ENCODE data around the gene PGRMC2.

Gene PGRMC2

DNA sequence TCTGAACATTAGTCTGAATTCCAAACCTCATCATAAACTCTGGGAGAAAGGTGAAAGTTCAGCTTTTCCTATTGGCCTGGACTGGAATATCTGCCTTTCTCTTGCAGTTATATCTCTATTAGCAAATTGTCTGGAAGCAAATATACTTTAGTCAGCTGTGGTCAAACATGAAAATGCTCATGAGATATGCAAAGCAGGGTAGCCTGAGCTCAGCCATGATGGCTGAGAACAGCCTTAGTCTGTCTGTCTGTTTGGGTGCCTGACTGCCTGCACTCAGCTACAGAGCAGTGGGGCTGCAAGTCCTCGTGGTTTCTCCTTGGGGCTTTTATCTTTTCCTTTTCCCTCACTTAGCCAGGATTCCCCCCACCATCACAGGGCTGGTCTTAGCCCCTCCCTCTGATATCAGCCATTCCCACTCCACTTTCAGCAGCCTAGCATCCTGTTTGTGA is 19.5 kb upstream of the PGRMC2 start:
- Histone ChIP-seq H3K56ac (ENCODE audit: low read length) (no peak overlapping the region), H2AK5ac (ENCODE audit: low read length) (no peak overlapping the region), H3K23ac (ENCODE audit: low read length) (no peak overlapping the region), H3K9ac (ENCODE audit: low read length) (no peak overlapping the region), H3K4me3 (ENCODE audit: low read length) (no peak overlapping the region), H3K27me3 (ENCODE audit: insufficient read depth, low read length, poor library complexity) (no peaks in the 10 kb centered on the region), H3K18ac (ENCODE audit: low read length) (peak overlapping the region; percentile 1), H2BK15ac (replicated peaks; ENCODE audit: low read depth) (no peak overlapping the region), H3K4me1 (ENCODE audit: control insufficient read depth, low read depth, low read length) (peaks cover 3% of the 10 kb centered on the region), H3K79me2 (ENCODE audit: control insufficient read depth, insufficient read depth, low read length) (no peaks in the 10 kb centered on the region), H3K79me1 (ENCODE audit: low read length) (no peaks in the 10 kb centered on the region), H2BK5ac (ENCODE audit: low read length) (no peak overlapping the region), H4K5ac (ENCODE audit: low read length) (no peak overlapping the region), H4K8ac (ENCODE audit: low read depth, low read length) (no peak overlapping the region), H3K36me3 (ENCODE audit: control insufficient read depth, insufficient read depth, low read length) (no peaks in the 10 kb centered on the region), H2BK120ac (ENCODE audit: low read depth, low read length) (no peak overlapping the region), H3K27ac (ENCODE audit: low read depth, low read length) (no peak overlapping the region), H3K4ac (ENCODE audit: low read depth, low read length) (no peak overlapping the region), H3K4me2 (ENCODE audit: low read length) (no peak overlapping the region)
- no CpG with 5 or more reads among the region's 1 CpG for WGBS (ENCODE audit: extremely low coverage, insufficient coverage, low lambda C conversion rate)
- DNase-seq = peak; percentile 40

DNA sequence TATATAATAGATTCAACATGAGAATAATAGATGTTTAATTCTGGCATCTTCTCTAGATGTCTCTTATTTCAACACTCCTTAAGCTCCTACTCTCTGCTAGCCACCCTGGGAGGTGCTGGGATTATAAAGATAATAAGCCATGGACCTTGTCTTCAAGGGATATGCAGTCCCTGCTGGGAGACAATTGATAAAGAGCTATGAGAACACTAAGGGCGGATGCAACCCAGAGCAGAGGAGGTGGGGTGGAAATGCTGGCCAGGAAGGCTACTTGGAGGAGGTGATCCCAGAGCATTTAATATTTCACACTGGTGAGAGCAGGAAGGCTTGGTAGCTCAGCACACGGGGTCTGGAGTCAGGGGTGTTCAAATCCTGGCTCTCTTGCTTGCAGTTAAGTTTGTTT is 18.3 kb upstream of the PGRMC2 start:
- H3K4ac ChIP-seq (ENCODE audit: low read depth, low read length) = no peak overlapping the region
- peaks cover 3% of the 10 kb centered on the region for H3K4me1 ChIP-seq (ENCODE audit: control insufficient read depth, low read depth, low read length)
- no peak overlapping the region for H3K4me3 ChIP-seq (ENCODE audit: low read length)
- H3K18ac ChIP-seq (ENCODE audit: low read length) = no peak overlapping the region
- no peaks in the 10 kb centered on the region for H3K79me2 ChIP-seq (ENCODE audit: control insufficient read depth, insufficient read depth, low read length)
- no peaks in the 10 kb centered on the region for H3K27me3 ChIP-seq (ENCODE audit: insufficient read depth, low read length, poor library complexity)
- no peak overlapping the region for H3K56ac ChIP-seq (ENCODE audit: low read length)
- no peak overlapping the region for H4K8ac ChIP-seq (ENCODE audit: low read depth, low read length)
- H2BK15ac ChIP-seq (replicated peaks; ENCODE audit: low read depth) = no peak overlapping the region
- H3K4me2 ChIP-seq (ENCODE audit: low read length) = no peak overlapping the region
- H3K27ac ChIP-seq (ENCODE audit: low read depth, low read length) = no peak overlapping the region
- WGBS (ENCODE audit: extremely low coverage, insufficient coverage, low lambda C conversion rate) = no CpG with 5 or more reads among the region's 2 CpGs
- H3K79me1 ChIP-seq (ENCODE audit: low read length) = no peaks in the 10 kb centered on the region
- H2BK5ac ChIP-seq (ENCODE audit: low read length) = no peak overlapping the region
- H3K9ac ChIP-seq (ENCODE audit: low read length) = no peak overlapping the region
- no peak overlapping the region for H3K23ac ChIP-seq (ENCODE audit: low read length)
- no peak overlapping the region for H2BK120ac ChIP-seq (ENCODE audit: low read depth, low read length)
- no peak overlapping the region for H2AK5ac ChIP-seq (ENCODE audit: low read length)
- H4K5ac ChIP-seq (ENCODE audit: low read length) = no peak overlapping the region
- DNase-seq = peak; percentile 68
- no peaks in the 10 kb centered on the region for H3K36me3 ChIP-seq (ENCODE audit: control insufficient read depth, insufficient read depth, low read length)

DNA sequence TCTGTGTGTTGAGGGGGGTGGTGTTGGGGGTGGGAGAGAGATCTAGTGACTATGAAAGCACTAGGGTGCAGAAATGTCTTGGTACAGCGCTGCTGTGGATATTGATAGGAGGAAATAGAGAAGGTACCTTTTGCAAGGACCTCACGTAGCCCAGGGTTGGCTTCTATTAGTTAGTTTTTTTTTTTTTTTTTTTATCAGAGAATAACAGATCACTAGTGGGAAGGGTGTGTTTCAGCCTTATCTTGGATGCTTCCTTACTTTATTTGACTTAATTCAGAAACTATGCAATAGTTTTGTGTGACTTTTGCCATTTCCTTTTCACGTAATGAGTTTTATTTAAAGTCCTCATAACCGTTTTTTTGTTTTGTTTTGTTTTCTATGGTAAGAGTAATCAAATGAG is 16.4 kb upstream of the PGRMC2 start:
- Histone ChIP-seq H4K8ac (ENCODE audit: low read depth, low read length) (no peak overlapping the region), H4K5ac (ENCODE audit: low read length) (no peak overlapping the region)

DNA sequence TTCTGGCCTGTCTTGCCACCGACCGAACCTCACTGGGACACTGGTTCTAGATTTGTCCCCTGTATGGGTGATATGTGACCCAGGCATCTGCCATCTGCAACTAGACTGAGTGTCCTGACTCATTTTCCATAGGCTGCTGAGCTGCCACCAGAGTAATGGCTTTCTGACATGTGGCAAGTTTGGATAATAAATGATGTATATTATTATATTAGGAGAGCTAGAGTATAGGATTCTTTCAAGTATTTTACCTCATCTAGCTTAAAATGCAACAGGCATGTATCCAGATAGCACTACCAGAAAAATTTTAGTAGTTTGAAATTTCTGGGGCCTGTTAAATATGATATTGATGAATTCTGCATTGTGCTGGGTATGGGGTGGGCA is 15.8 kb upstream of the PGRMC2 start:
- no peak for DNase-seq
- Histone ChIP-seq H3K18ac (ENCODE audit: low read length) (no peak overlapping the region), H4K5ac (ENCODE audit: low read length) (no peak overlapping the region), H3K27me3 (ENCODE audit: insufficient read depth, low read length, poor library complexity) (no peaks in the 10 kb centered on the region), H3K79me2 (ENCODE audit: control insufficient read depth, insufficient read depth, low read length) (no peaks in the 10 kb centered on the region), H3K4me1 (ENCODE audit: control insufficient read depth, low read depth, low read length) (peaks cover 3% of the 10 kb centered on the region), H3K23ac (ENCODE audit: low read length) (no peak overlapping the region), H3K4ac (ENCODE audit: low read depth, low read length) (no peak overlapping the region), H2BK120ac (ENCODE audit: low read depth, low read length) (no peak overlapping the region), H4K8ac (ENCODE audit: low read depth, low read length) (no peak overlapping the region), H3K4me2 (ENCODE audit: low read length) (no peak overlapping the region), H2BK5ac (ENCODE audit: low read length) (no peak overlapping the region), H3K9ac (ENCODE audit: low read length) (no peak overlapping the region), H3K27ac (ENCODE audit: low read depth, low read length) (no peak overlapping the region), H3K56ac (ENCODE audit: low read length) (no peak overlapping the region), H3K79me1 (ENCODE audit: low read length) (no peaks in the 10 kb centered on the region), H2BK15ac (replicated peaks; ENCODE audit: low read depth) (no peak overlapping the region), H3K36me3 (ENCODE audit: control insufficient read depth, insufficient read depth, low read length) (no peaks in the 10 kb centered on the region), H3K4me3 (ENCODE audit: low read length) (no peak overlapping the region), H2AK5ac (ENCODE audit: low read length) (no peak overlapping the region)
- WGBS (ENCODE audit: extremely low coverage, insufficient coverage, low lambda C conversion rate) = no CpG with 5 or more reads among the region's 2 CpGs

More for the DNA sequence above, 16.4 kb upstream of the PGRMC2 start:
- Histone ChIP-seq H3K4ac (ENCODE audit: low read depth, low read length) (no peak overlapping the region), H2BK15ac (replicated peaks; ENCODE audit: low read depth) (no peak overlapping the region), H3K27ac (ENCODE audit: low read depth, low read length) (no peak overlapping the region), H3K23ac (ENCODE audit: low read length) (no peak overlapping the region), H2BK120ac (ENCODE audit: low read depth, low read length) (no peak overlapping the region), H3K27me3 (ENCODE audit: insufficient read depth, low read length, poor library complexity) (no peaks in the 10 kb centered on the region), H3K79me2 (ENCODE audit: control insufficient read depth, insufficient read depth, low read length) (no peaks in the 10 kb centered on the region), H3K79me1 (ENCODE audit: low read length) (no peaks in the 10 kb centered on the region), H3K4me1 (ENCODE audit: control insufficient read depth, low read depth, low read length) (peaks cover 3% of the 10 kb centered on the region), H3K18ac (ENCODE audit: low read length) (no peak overlapping the region), H2AK5ac (ENCODE audit: low read length) (no peak overlapping the region), H3K4me2 (ENCODE audit: low read length) (no peak overlapping the region), H3K4me3 (ENCODE audit: low read length) (no peak overlapping the region), H3K36me3 (ENCODE audit: control insufficient read depth, insufficient read depth, low read length) (no peaks in the 10 kb centered on the region), H3K9ac (ENCODE audit: low read length) (no peak overlapping the region), H3K56ac (ENCODE audit: low read length) (no peak overlapping the region), H2BK5ac (ENCODE audit: low read length) (no peak overlapping the region)
- WGBS (ENCODE audit: extremely low coverage, insufficient coverage, low lambda C conversion rate) = no CpG with 5 or more reads among the region's 4 CpGs
- no peak for DNase-seq

DNA sequence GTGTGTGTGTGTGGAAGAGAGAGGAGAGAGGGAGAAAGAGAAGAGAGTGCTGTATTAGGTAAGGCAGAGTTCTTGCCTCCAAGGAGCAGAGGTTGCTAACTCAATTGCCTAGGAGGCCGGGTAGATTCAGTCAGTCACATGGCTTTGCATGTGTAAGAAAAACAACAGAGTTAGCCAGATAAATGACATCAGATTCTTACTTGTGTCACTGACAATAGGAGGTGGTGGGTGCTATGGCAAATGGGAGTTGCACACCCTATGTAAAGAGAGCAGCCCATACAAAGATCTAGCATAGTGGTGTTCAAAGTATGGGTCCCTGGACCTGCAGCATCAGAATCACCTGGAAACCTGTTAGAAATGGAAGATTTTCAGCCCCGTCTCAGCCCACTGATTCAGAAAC is 14.4 kb upstream of the PGRMC2 start:
- Histone ChIP-seq H3K9ac (ENCODE audit: low read length) (no peak overlapping the region), H3K4ac (ENCODE audit: low read depth, low read length) (no peak overlapping the region), H2BK5ac (ENCODE audit: low read length) (no peak overlapping the region), H3K4me1 (ENCODE audit: control insufficient read depth, low read depth, low read length) (no peaks in the 10 kb centered on the region), H4K8ac (ENCODE audit: low read depth, low read length) (no peak overlapping the region), H3K23ac (ENCODE audit: low read length) (no peak overlapping the region), H3K4me3 (ENCODE audit: low read length) (no peak overlapping the region), H2BK120ac (ENCODE audit: low read depth, low read length) (no peak overlapping the region), H3K27me3 (ENCODE audit: insufficient read depth, low read length, poor library complexity) (no peaks in the 10 kb centered on the region), H3K18ac (ENCODE audit: low read length) (no peak overlapping the region), H3K36me3 (ENCODE audit: control insufficient read depth, insufficient read depth, low read length) (no peaks in the 10 kb centered on the region), H2AK5ac (ENCODE audit: low read length) (no peak overlapping the region), H4K5ac (ENCODE audit: low read length) (no peak overlapping the region), H3K79me1 (ENCODE audit: low read length) (no peaks in the 10 kb centered on the region), H3K79me2 (ENCODE audit: control insufficient read depth, insufficient read depth, low read length) (no peaks in the 10 kb centered on the region), H3K56ac (ENCODE audit: low read length) (no peak overlapping the region), H3K27ac (ENCODE audit: low read depth, low read length) (no peak overlapping the region), H2BK15ac (replicated peaks; ENCODE audit: low read depth) (no peak overlapping the region), H3K4me2 (ENCODE audit: low read length) (no peak overlapping the region)
- DNase-seq = no peak
- no CpG with 5 or more reads among the region's 2 CpGs for WGBS (ENCODE audit: extremely low coverage, insufficient coverage, low lambda C conversion rate)

DNA sequence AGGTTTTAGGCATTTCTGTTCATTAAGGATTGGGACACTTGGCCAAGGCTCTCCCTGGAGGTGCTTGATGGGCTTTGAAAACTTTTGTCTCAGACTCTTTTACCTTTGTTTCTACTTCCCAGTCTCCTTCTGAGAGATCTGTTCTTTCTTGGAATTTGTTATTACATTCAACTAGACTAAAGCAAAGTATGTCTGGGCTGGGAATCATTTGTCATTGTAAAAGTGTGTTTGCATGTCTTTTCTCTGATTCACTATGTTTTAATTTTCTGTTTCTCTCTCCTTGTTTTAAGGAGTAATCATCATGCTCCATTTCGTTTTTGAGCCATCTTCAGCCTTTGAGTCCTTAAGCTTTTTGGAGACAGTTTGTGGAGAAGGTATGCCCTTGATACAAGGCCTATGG is 12.2 kb upstream of the PGRMC2 start:
- no peaks in the 10 kb centered on the region for H3K36me3 ChIP-seq (ENCODE audit: control insufficient read depth, insufficient read depth, low read length)
- no peaks in the 10 kb centered on the region for H3K4me1 ChIP-seq (ENCODE audit: control insufficient read depth, low read depth, low read length)
- WGBS (ENCODE audit: extremely low coverage, insufficient coverage, low lambda C conversion rate) = no CpG with 5 or more reads among the region's 1 CpG
- H4K5ac ChIP-seq (ENCODE audit: low read length) = no peak overlapping the region
- H2BK120ac ChIP-seq (ENCODE audit: low read depth, low read length) = no peak overlapping the region
- no peak overlapping the region for H4K8ac ChIP-seq (ENCODE audit: low read depth, low read length)
- no peak overlapping the region for H2BK5ac ChIP-seq (ENCODE audit: low read length)
- no peaks in the 10 kb centered on the region for H3K79me1 ChIP-seq (ENCODE audit: low read length)
- H3K9ac ChIP-seq (ENCODE audit: low read length) = no peak overlapping the region
- H3K4me3 ChIP-seq (ENCODE audit: low read length) = no peak overlapping the region
- H3K56ac ChIP-seq (ENCODE audit: low read length) = no peak overlapping the region
- H2BK15ac ChIP-seq (replicated peaks; ENCODE audit: low read depth) = no peak overlapping the region
- H3K79me2 ChIP-seq (ENCODE audit: control insufficient read depth, insufficient read depth, low read length) = no peaks in the 10 kb centered on the region
- H3K23ac ChIP-seq (ENCODE audit: low read length) = no peak overlapping the region
- no peaks in the 10 kb centered on the region for H3K27me3 ChIP-seq (ENCODE audit: insufficient read depth, low read length, poor library complexity)
- no peak overlapping the region for H3K4ac ChIP-seq (ENCODE audit: low read depth, low read length)
- no peak overlapping the region for H2AK5ac ChIP-seq (ENCODE audit: low read length)
- H3K27ac ChIP-seq (ENCODE audit: low read depth, low read length) = no peak overlapping the region
- no peak overlapping the region for H3K18ac ChIP-seq (ENCODE audit: low read length)
- DNase-seq = no peak
- no peak overlapping the region for H3K4me2 ChIP-seq (ENCODE audit: low read length)
